NT2/D1 (cell line): ENCODE measurements around the gene DNMT3A.

ENCODE experiments used
- SUZ12 ChIP-seq: IDR thresholded peaks from 2 replicates; pipeline ENCODE4 v1.6.1; 2011; ENCODE audit not compliant: insufficient read length, insufficient read depth; ENCODE audit errors: extremely low read depth
- YY1 ChIP-seq: IDR thresholded peaks from 2 replicates; pipeline ENCODE4 v1.6.1; 2011; ENCODE audit not compliant: insufficient read length, insufficient read depth

GRCh38 chr2:25300001-25300400 is 41.7 kb downstream of the DNMT3A start:
- TF ChIP-seq SUZ12: no peak
- TF ChIP-seq YY1: no peak
